GM12864 (cell line): ENCODE measurements around the gene LRIG2.

Experiments used
- DNase-seq: peaks from one replicate; pipeline ENCODE4 v3.0.0-alpha.2; 2011; ENCODE audit warnings: low read depth
- H3K4me3 ChIP-seq: 2 replicates; pipeline ENCODE4 v1.5.1; 2011; ENCODE audit warnings: mild to moderate bottlenecking, low read depth, low read length, control low read depth
- CTCF ChIP-seq: IDR thresholded peaks from 2 replicates; pipeline ENCODE4 v1.5.1; 2011; ENCODE audit warnings: low read depth, mild to moderate bottlenecking, moderate library complexity, low read length, control low read depth, inconsistent platforms; ENCODE audit errors: missing control alignments

The LRIG2 gene

GRCh38 chr1:113169591-113169990 lies 96.6 kb downstream of the LRIG2 start:
- H3K4me3 ChIP-seq = no peak overlapping the region
- no peak for DNase-seq
- TF ChIP-seq CTCF = no peak

- TF ChIP-seq CTCF = no peak
- DNase-seq = no peak
Observed at GRCh38 chr1:113170519-113170918, 97.5 kb downstream of the LRIG2 start.

GRCh38 chr1:113178106-113178505 lies 105.1 kb downstream of the LRIG2 start:
- no peak for TF ChIP-seq CTCF
- H3K4me3 ChIP-seq = no peak overlapping the region
- no peak for DNase-seq

More at GRCh38 chr1:113170519-113170918, 97.5 kb downstream of the LRIG2 start:
- no peak overlapping the region for H3K4me3 ChIP-seq

GRCh38 chr1:113178522-113178921 lies 105.5 kb downstream of the LRIG2 start:
- no peak overlapping the region for H3K4me3 ChIP-seq
- no peak for TF ChIP-seq CTCF
- DNase-seq = no peak
